ENCODE measurements around the gene IRX1. TPM values are rescaled to one million over a fixed set of nuclear protein-coding genes. Genes with fewer than 3 reads are reported as not detected.

The IRX1 gene
- polyA plus RNA-seq, 1 experiment, result not detected

DNA sequence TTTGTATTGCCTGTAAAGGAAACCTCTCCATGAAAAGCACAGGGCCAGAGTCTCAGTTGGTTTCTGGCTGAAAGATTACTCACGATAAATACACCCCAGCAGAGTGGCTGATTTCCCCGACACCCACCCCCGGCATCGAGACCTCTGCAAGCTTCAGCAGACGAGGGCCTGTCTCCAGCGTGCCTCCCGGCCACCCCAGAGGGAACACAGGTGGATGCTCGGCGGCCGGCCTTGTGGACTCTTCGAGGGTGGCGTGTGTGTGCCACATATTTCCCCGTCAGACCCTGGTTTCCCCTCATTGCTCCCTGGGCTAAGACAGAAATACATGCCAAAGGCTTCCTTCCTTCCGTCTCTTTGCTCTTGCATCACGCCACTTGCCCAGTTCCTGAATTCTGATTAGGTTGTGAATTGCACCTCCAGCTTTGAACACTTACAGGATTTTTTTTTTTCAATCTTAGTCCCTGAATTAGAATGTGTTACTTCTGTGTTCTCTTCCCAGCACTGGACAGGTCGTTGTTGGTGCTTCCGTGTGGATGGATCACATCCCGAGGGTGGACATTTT is 13.6 kb downstream of the IRX1 start:
- no peak overlapping the region for H3K27ac ChIP-seq (ENCODE audit: low read depth, low read length)
- POLR2A ChIA-PET, result no interaction called here
- H3K9me3 ChIP-seq (ENCODE audit: control insufficient read depth, insufficient read depth, low read length), result peaks cover 9% of the 10 kb centered on the region
- TF ChIP-seq, protein P1, sequence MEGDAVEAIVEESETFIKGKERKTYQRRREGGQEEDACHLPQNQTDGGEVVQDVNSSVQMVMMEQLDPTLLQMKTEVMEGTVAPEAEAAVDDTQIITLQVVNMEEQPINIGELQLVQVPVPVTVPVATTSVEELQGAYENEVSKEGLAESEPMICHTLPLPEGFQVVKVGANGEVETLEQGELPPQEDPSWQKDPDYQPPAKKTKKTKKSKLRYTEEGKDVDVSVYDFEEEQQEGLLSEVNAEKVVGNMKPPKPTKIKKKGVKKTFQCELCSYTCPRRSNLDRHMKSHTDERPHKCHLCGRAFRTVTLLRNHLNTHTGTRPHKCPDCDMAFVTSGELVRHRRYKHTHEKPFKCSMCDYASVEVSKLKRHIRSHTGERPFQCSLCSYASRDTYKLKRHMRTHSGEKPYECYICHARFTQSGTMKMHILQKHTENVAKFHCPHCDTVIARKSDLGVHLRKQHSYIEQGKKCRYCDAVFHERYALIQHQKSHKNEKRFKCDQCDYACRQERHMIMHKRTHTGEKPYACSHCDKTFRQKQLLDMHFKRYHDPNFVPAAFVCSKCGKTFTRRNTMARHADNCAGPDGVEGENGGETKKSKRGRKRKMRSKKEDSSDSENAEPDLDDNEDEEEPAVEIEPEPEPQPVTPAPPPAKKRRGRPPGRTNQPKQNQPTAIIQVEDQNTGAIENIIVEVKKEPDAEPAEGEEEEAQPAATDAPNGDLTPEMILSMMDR (IDR thresholded peaks at IDR 0.05; ENCODE audit: low read depth, low read length), result no peak
- CTCF ChIA-PET, result no interaction called here
- peaks cover 2% of the 10 kb centered on the region for H3K27me3 ChIP-seq (ENCODE audit: control insufficient read depth, insufficient read depth, low read length)
- no peak for DNase-seq (ENCODE audit: low read depth, low spot score)
- no peak overlapping the region for H3K4me3 ChIP-seq (ENCODE audit: low read depth, low read length)

DNA sequence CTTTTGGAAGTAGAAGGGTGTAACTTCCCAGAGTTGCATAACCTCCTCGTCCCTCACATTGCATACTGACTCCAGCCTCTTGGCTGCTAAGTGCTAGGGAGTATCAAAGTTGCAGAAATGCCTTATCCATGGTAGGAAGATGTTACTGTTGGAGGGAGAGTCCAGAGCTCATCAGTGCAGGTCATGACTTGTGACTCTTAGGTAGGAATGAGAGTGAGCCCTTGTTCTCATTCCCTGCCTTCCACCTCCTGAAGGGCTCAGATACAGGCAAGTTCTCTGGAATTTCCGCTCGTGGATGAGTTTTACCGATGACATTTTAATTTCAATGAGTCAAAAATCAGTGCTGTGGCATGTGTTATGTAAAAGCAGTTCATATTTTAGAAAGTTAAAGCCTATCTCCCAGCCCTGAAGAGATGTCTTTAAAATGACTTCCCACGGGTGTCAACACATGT is 17.0 kb downstream of the IRX1 start:
- CTCF ChIA-PET, result no interaction called here
- DNase-seq (ENCODE audit: low read depth, low spot score), result no peak
- H3K4me3 ChIP-seq (ENCODE audit: low read depth, low read length), result no peak overlapping the region
- TF ChIP-seq, protein P1 (IDR thresholded peaks at IDR 0.05; ENCODE audit: low read depth, low read length), result no peak
- H3K27me3 ChIP-seq (ENCODE audit: control insufficient read depth, insufficient read depth, low read length), result no peaks in the 10 kb centered on the region
- H3K27ac ChIP-seq (ENCODE audit: low read depth, low read length), result no peak overlapping the region
- POLR2A ChIA-PET, result no interaction called here
- H3K9me3 ChIP-seq (ENCODE audit: control insufficient read depth, insufficient read depth, low read length), result peaks cover 18% of the 10 kb centered on the region

DNA sequence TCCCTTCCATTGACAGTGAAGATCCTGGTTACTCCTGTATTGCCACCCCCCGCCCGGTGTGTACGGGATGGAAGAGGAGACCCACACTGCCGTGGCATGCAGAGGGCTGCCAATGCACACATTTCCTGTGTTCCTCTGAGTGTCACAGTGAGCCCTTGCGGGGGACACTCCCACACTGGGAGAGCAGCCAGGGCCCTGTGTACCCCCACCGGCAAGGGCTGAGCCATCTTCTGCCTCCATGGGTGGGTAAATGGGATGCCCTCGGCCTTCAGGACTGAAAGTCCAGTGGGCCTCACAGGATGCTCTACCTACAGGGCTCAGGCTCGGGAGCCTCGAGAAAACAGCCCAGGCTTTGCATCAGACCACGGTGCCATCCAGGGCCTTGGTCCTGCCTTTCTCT is 18.1 kb downstream of the IRX1 start:
- no peaks in the 10 kb centered on the region for H3K27me3 ChIP-seq (ENCODE audit: control insufficient read depth, insufficient read depth, low read length)
- H3K4me3 ChIP-seq (ENCODE audit: low read depth, low read length), result no peak overlapping the region
- ChIA-PET CTCF (no interaction called here), POLR2A (no interaction called here)
- DNase-seq (ENCODE audit: low read depth, low spot score), result no peak
- H3K9me3 ChIP-seq (ENCODE audit: control insufficient read depth, insufficient read depth, low read length), result peaks cover 24% of the 10 kb centered on the region
- no peak overlapping the region for H3K27ac ChIP-seq (ENCODE audit: low read depth, low read length)
- TF ChIP-seq, protein P1 (IDR thresholded peaks at IDR 0.05; ENCODE audit: low read depth, low read length), result no peak

DNA sequence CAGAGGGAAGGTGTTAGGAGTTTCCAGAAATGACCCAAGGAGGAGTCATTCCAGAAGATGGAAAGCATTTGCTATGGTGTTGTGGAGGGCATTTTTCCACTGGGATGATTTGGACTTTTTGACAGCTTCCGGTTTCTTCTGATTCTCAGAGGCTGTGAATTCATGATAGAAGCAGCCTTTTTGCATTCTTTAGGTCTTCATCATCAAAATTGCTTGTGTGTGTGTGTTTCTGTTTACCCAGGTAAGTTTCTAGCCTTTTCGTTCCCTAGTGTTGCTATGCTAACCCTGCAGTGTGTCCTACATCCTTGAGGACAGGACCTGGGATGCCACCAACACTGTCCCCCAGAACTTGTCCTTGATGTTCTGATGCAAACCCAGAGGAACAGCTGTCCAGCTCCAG is 19.6 kb downstream of the IRX1 start:
- DNase-seq (ENCODE audit: low read depth, low spot score), result no peak
- Histone ChIP-seq H3K27me3 (ENCODE audit: control insufficient read depth, insufficient read depth, low read length) (no peaks in the 10 kb centered on the region), H3K4me3 (ENCODE audit: low read depth, low read length) (no peak overlapping the region), H3K27ac (ENCODE audit: low read depth, low read length) (no peak overlapping the region), H3K9me3 (ENCODE audit: control insufficient read depth, insufficient read depth, low read length) (peaks cover 34% of the 10 kb centered on the region)
- ChIA-PET POLR2A (no interaction called here), CTCF (no interaction called here)
- TF ChIP-seq, protein P1 (IDR thresholded peaks at IDR 0.05; ENCODE audit: low read depth, low read length), result no peak

DNA sequence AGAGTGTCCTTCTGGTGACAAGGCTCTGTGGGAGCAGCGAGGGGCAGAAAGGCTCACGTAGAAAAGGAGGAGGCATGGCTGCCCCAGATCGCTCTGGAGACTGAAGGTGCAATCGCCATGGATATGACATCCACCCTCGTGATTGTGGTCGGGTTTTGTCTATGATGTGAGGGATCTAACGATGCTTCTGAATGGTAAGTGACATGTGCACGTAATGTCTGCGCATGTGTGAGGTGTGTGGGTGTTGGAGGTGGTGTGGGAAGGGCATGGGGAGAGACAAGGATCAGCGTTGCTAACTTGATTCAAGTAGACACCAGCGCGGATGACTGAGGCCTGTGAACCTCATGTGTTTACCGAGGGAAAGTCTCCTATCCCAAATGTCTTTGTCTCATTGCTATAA is 20.2 kb downstream of the IRX1 start:
- DNase-seq (ENCODE audit: low read depth, low spot score), result no peak
- ChIA-PET POLR2A (no interaction called here), CTCF (no interaction called here)
- TF ChIP-seq, protein P1 (IDR thresholded peaks at IDR 0.05; ENCODE audit: low read depth, low read length), result no peak
- Histone ChIP-seq H3K9me3 (ENCODE audit: control insufficient read depth, insufficient read depth, low read length) (peaks cover 40% of the 10 kb centered on the region), H3K27me3 (ENCODE audit: control insufficient read depth, insufficient read depth, low read length) (no peaks in the 10 kb centered on the region), H3K4me3 (ENCODE audit: low read depth, low read length) (no peak overlapping the region), H3K27ac (ENCODE audit: low read depth, low read length) (no peak overlapping the region)
